Measurements from ENCODE around the gene OR52H1. TPM values are rescaled to one million over a fixed set of nuclear protein-coding genes. Genes with fewer than 3 reads are reported as not detected.

The OR52H1 gene
- total and polyA plus RNA-seq, 2 of the 4 experiments (the other 2 are of a cell fraction), result 0.18 TPM; not detected in 1

GRCh38 chr11:5547982-5548381 is 358 bp downstream of the OR52H1 start:
- no peaks in the 10 kb centered on the region for H3K36me3 ChIP-seq (ENCODE audit: control insufficient read depth, insufficient read depth, low read length)
- ChIA-PET CTCF (no interaction called here), POLR2A (ENCODE audit: unreplicated experiment) (no interaction called here)

More at GRCh38 chr11:5547982-5548381, 358 bp downstream of the OR52H1 start:
- no TSS peak for BruUV-seq (replicated peaks)
- H2AFZ ChIP-seq (replicated peaks; ENCODE audit: low read length, poor library complexity), result no peak overlapping the region
- TF ChIP-seq, protein P1, sequence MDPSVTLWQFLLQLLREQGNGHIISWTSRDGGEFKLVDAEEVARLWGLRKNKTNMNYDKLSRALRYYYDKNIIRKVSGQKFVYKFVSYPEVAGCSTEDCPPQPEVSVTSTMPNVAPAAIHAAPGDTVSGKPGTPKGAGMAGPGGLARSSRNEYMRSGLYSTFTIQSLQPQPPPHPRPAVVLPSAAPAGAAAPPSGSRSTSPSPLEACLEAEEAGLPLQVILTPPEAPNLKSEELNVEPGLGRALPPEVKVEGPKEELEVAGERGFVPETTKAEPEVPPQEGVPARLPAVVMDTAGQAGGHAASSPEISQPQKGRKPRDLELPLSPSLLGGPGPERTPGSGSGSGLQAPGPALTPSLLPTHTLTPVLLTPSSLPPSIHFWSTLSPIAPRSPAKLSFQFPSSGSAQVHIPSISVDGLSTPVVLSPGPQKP (IDR thresholded peaks at IDR 0.05; ENCODE audit: borderline replicate concordance, low read depth, low read length), result no peak
- ATAC-seq (ENCODE audit: low read depth), result no peak
- no peak overlapping the region for H3K4me3 ChIP-seq (ENCODE audit: insufficient read depth, low read depth, low read length)
- intact Hi-C loops (cut with micrococcal nuclease) (no loop called here), in situ Hi-C loops (cut with MboI; ENCODE audit: low sequenced_read_pairs) (no loop called here), dilution Hi-C loops (cut with HindIII; ENCODE audit: low sequenced_read_pairs, unreplicated experiment) (no loop called here)
- H2BK5ac ChIP-seq (ENCODE audit: low read depth, low read length, poor library complexity, severe bottlenecking), result no peak overlapping the region
- H4K8ac ChIP-seq (ENCODE audit: low read depth in 2 of 2, low read length in 2 of 2), result no peak overlapping the region
- no peak overlapping the region for H3K18ac ChIP-seq (ENCODE audit: low read depth, low read length)
- H2BK20ac ChIP-seq (ENCODE audit: low read depth, low read length), result no peak overlapping the region
- no CpG with 5 or more reads among the region's 1 CpG for WGBS, 2 experiments (ENCODE audit: extremely low coverage in 2 of 2, insufficient read length in 1 of 2)
- H3K4ac ChIP-seq (ENCODE audit: low read depth, low read length), result no peak overlapping the region
- H3K23ac ChIP-seq (ENCODE audit: low read depth, low read length), result no peak overlapping the region
- no peaks in the 10 kb centered on the region for H3K9me1 ChIP-seq (ENCODE audit: insufficient read depth, low read length)
- H2AK5ac ChIP-seq (ENCODE audit: low read depth, low read length), result no peak overlapping the region
- H3K4me1 ChIP-seq (ENCODE audit: control insufficient read depth, insufficient read depth, low read length), result no peaks in the 10 kb centered on the region
- H4K91ac ChIP-seq (ENCODE audit: insufficient read depth, low read depth, low read length), result no peak overlapping the region
- no peaks in the 10 kb centered on the region for H3K79me1 ChIP-seq (ENCODE audit: low read depth in 1 of 2, low read length in 2 of 2)
- H3K27me3 ChIP-seq (ENCODE audit: control insufficient read depth, insufficient read depth, low read length), result no peaks in the 10 kb centered on the region
- no peak overlapping the region for H3K56ac ChIP-seq (ENCODE audit: extremely low read depth, insufficient read depth, low read length)
- no peak overlapping the region for H4K5ac ChIP-seq (ENCODE audit: low read depth, low read length)
- H2BK120ac ChIP-seq (ENCODE audit: low read depth, low read length), result no peak overlapping the region
- no peak overlapping the region for H3K4me2 ChIP-seq (ENCODE audit: low read depth, low read length)
- no peak overlapping the region for H3K9ac ChIP-seq (ENCODE audit: low read depth, low read length)
- DNase-seq, result no peak
- H3K27ac ChIP-seq (ENCODE audit: insufficient read depth, low read length), result no peak overlapping the region
- H2AK9ac ChIP-seq (replicated peaks; ENCODE audit: low read depth, low read length, poor library complexity), result no peak overlapping the region
- no peaks in the 10 kb centered on the region for H4K20me1 ChIP-seq (ENCODE audit: insufficient read depth, low read length)
- H2BK15ac ChIP-seq (ENCODE audit: low read depth, low read length), result no peak overlapping the region
- no peaks in the 10 kb centered on the region for H3K9me3 ChIP-seq (ENCODE audit: control insufficient read depth, insufficient read depth, low read length)
- no peak overlapping the region for H3K14ac ChIP-seq (replicated peaks; ENCODE audit: low read depth, low read length)

Measured in IMR-90 (cell line).